Dendritic cell treated with granulocyte-macrophage colony-stimulating factor and Interleukin-4, amounts not matched to agents 40 ng/mL and 50 ng/mL, for 4 days (primary cell): Measurements from ENCODE around the gene TMEM125.

ENCODE experiments used
- H3K27ac Mint-ChIP-seq: one replicate; pipeline ENCODE4 v1.8.0; 2022; ENCODE audit warnings: mild to moderate bottlenecking, mixed read lengths
- H3K27me3 Mint-ChIP-seq: one replicate; pipeline ENCODE4 v1.8.0; 2022; ENCODE audit warnings: mild to moderate bottlenecking, mixed read lengths
- H3K36me3 Mint-ChIP-seq: one replicate; pipeline ENCODE4 v1.8.0; 2022; ENCODE audit warnings: low read depth, mixed read lengths
- H3K4me1 Mint-ChIP-seq: one replicate; pipeline ENCODE4 v1.8.0; 2022; ENCODE audit warnings: low read depth, mixed read lengths
- H3K4me3 Mint-ChIP-seq: one replicate; pipeline ENCODE4 v1.8.0; 2022; ENCODE audit warnings: mild to moderate bottlenecking, moderate library complexity, mixed read lengths
- H3K9me3 Mint-ChIP-seq: one replicate; pipeline ENCODE4 v1.8.0; 2022; ENCODE audit warnings: mixed read lengths
- intact Hi-C: fragments of 100-400 bp; cut with micrococcal nuclease; formaldehyde crosslinking; loops from one replicate; pipeline ENCODE4 v1.15.0; 2022

TMEM125 gene

DNA sequence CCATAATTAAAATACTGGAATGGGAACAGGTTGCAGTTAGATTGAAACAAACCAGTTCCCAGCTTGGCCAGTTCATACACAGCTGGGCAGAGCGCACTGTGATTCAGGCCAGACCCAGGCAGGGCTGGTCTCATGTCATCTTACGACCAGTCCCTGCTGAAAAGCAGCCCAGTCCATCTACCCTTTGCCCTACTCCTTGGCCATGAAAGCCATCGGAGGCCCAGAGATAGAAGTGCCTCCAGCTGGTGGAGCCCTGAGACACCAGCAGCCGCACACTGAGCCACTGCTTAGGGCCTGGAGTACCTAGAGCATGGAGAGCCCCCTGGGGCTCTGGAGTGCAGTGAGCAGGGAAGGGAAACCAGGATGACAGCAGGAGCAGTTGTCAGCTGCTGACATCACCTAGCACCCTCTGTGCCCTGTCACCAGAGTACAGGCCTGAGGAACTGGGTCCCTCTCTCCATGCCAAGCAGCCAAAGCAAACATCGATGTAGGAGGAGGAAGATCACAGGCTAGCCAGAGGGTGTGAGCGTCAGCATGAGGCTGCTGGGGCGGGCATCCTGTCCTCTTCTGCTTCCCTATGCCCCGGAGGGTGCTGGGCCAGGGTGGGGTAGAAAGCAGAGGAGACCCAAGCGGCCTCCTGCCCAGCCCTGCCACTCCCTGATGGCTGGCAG lies 34.2 kb upstream of the TMEM125 start:
- no peaks in the 10 kb centered on the region for H3K36me3 Mint-ChIP-seq
- no peaks in the 10 kb centered on the region for H3K9me3 Mint-ChIP-seq
- intact Hi-C loops, result loop anchor here (5.0 kb wide), 1 partner anchor 122 kb away; the partner anchor contains the start of gene CDC20
- H3K4me1 Mint-ChIP-seq, result peaks cover 25% of the 10 kb centered on the region
- no peak overlapping the region for H3K4me3 Mint-ChIP-seq
- H3K27me3 Mint-ChIP-seq, result no peaks in the 10 kb centered on the region
- peak overlapping the region; percentile 12 for H3K27ac Mint-ChIP-seq

DNA sequence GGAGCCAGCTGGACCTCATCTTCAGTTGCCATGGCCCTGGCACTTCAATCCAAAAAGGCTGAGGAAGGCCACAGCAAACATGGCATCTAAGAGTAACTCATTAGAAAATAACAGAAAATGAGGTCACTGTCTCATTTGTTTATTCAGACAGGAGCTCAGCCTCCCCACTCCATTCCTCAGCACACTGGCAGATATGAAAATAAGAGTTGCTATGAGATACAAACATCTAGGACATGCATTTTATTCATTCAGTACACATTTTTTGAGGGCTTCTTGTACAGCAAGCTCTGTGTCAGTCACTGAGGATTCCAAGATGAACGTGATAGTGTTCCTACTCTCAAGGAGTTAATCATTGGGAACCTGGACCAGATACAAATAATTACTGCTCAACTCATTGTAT lies 32.7 kb upstream of the TMEM125 start:
- H3K9me3 Mint-ChIP-seq, result no peaks in the 10 kb centered on the region
- intact Hi-C loops, result loop anchor here (5.0 kb wide), 1 partner anchor 120 kb away; the partner anchor contains the start of gene CDC20
- peaks cover 21% of the 10 kb centered on the region for H3K4me1 Mint-ChIP-seq
- H3K27ac Mint-ChIP-seq, result no peak overlapping the region
- H3K4me3 Mint-ChIP-seq, result no peak overlapping the region
- no peaks in the 10 kb centered on the region for H3K36me3 Mint-ChIP-seq
- no peaks in the 10 kb centered on the region for H3K27me3 Mint-ChIP-seq

DNA sequence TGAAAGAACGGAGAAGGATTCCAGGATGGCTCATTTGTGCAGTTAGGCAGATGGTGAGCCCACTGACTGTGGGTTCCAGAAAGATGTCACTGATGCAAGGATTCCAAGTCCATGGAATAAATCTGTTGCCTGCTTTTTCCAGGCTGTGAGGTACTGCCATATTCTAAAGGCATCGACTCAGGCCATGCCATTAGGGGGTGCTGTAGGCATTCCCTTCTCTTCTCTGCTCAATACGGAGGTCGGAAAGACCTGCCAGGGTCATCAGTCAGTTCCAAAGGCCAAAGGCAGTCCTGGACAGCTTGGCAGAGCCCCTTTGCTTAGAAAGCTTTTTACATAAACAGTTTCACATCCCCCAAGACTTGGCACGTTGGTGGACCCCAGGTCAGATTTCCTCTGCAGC lies 31.7 kb upstream of the TMEM125 start:
- H3K4me1 Mint-ChIP-seq, result peaks cover 16% of the 10 kb centered on the region
- H3K27ac Mint-ChIP-seq, result no peak overlapping the region
- no peaks in the 10 kb centered on the region for H3K27me3 Mint-ChIP-seq
- H3K4me3 Mint-ChIP-seq, result no peak overlapping the region
- no peaks in the 10 kb centered on the region for H3K36me3 Mint-ChIP-seq
- intact Hi-C loops, result loop anchor here (1.0 to 5.0 kb wide), 2 partner anchors 119 to 176 kb away; partner anchors contain the start of gene CDC20
- H3K9me3 Mint-ChIP-seq, result no peaks in the 10 kb centered on the region

DNA sequence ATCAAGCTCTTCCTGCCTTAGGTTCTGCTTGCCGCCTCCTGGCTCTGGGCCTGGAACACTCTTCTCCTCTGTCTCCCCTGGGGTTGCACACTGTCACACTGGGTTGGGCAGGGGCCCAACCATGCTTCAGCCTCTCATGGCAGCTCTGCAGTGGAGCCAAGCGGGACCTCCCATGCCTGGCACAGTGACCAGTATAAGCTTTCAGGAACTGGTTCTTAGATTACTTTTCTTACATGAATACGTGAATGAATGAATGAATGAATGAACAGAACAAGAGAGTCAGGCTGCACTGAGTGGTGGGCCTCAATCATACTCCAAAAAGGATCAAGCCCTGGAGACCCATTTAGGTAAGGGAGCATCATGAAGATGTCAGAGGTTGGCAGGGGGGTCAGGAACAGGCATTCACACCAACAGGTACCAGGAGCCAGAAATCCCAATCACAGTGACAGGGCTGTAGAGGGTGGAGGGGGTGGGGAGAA lies 30.8 kb upstream of the TMEM125 start:
- no peak overlapping the region for H3K4me3 Mint-ChIP-seq
- intact Hi-C loops, result loop anchor here (1.0 to 5.0 kb wide), 2 partner anchors 118 to 175 kb away; partner anchors contain the start of gene CDC20

DNA sequence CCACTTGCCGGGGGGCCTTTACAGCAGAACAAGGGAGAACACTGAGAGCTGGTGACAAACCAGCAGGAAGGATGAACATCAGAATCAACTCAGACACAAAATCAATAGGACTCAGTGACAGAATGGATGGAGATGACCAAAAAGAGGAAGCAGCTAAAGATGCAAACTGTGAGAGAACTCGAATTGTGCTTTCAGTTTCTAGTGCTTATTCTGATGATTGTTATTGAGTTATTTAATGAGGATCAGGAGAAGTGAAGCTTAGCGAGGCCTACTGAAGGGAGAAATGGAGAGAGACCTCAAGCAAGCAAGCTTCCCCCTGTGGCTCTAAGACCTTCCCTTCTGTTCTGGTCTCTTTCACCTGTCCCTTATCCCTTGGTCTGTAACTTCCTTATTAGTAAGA lies 30.3 kb upstream of the TMEM125 start:
- no peak overlapping the region for H3K4me3 Mint-ChIP-seq
- H3K27me3 Mint-ChIP-seq, result no peaks in the 10 kb centered on the region
- H3K36me3 Mint-ChIP-seq, result no peaks in the 10 kb centered on the region
- peak overlapping the region; percentile 16 for H3K27ac Mint-ChIP-seq
- no peaks in the 10 kb centered on the region for H3K9me3 Mint-ChIP-seq
- intact Hi-C loops, result loop anchor here (5.0 kb wide), 1 partner anchor 118 kb away; the partner anchor contains the start of gene CDC20
- H3K4me1 Mint-ChIP-seq, result peaks cover 16% of the 10 kb centered on the region

More for the DNA sequence above, 30.8 kb upstream of the TMEM125 start:
- Mint-ChIP-seq H3K27ac (peak overlapping the region; percentile 16), H3K27me3 (no peaks in the 10 kb centered on the region), H3K4me1 (peaks cover 16% of the 10 kb centered on the region), H3K9me3 (no peaks in the 10 kb centered on the region), H3K36me3 (no peaks in the 10 kb centered on the region)

DNA sequence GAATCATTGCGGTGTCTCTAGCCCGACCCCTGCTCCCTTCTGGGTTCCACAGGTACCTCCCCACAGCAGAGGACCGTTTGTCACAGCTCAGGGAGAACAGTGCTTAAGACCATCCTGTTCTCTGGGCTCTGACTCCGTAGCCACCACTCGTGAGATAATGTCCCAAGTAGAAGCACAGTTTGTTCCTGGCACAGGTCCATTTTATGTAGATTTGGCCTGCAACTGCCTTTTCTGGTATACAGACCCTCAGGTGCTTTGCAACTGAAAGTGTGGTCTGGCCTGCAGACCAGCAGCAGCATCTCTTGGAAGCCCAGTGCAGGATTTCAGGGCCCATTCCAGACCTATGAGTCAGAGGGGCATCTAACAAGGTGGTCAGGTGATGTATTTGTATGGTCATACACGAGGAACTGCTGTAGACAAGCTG lies 28.4 kb upstream of the TMEM125 start:
- intact Hi-C loops, result no loop called here
- H3K4me1 Mint-ChIP-seq, result peaks cover 10% of the 10 kb centered on the region
- H3K27ac Mint-ChIP-seq, result no peak overlapping the region
- no peak overlapping the region for H3K4me3 Mint-ChIP-seq
- H3K36me3 Mint-ChIP-seq, result no peaks in the 10 kb centered on the region
- no peaks in the 10 kb centered on the region for H3K9me3 Mint-ChIP-seq
- H3K27me3 Mint-ChIP-seq, result no peaks in the 10 kb centered on the region

DNA sequence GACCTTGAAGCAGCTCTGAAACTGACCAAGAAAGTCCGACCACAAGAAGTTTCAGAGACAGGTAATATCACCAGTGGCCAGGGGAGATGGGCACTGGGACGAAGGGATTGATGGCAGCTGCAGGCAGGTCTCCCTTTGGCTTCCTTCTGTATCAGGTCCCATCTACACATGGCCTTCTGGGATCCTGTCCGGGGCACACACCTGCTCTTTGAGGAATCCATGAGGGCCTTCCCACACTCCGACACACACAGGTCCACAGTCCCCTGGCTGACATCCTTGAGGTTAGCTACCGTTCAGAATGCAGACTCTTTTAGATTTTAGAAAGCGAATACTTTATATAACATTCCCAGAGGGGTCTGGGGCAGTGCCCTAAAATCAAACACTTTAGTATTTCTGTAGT lies 26.5 kb upstream of the TMEM125 start:
- Mint-ChIP-seq H3K27ac (no peak overlapping the region), H3K27me3 (no peaks in the 10 kb centered on the region), H3K9me3 (no peaks in the 10 kb centered on the region), H3K36me3 (no peaks in the 10 kb centered on the region), H3K4me1 (peaks cover 10% of the 10 kb centered on the region), H3K4me3 (no peak overlapping the region)
- intact Hi-C loops, result no loop called here

DNA sequence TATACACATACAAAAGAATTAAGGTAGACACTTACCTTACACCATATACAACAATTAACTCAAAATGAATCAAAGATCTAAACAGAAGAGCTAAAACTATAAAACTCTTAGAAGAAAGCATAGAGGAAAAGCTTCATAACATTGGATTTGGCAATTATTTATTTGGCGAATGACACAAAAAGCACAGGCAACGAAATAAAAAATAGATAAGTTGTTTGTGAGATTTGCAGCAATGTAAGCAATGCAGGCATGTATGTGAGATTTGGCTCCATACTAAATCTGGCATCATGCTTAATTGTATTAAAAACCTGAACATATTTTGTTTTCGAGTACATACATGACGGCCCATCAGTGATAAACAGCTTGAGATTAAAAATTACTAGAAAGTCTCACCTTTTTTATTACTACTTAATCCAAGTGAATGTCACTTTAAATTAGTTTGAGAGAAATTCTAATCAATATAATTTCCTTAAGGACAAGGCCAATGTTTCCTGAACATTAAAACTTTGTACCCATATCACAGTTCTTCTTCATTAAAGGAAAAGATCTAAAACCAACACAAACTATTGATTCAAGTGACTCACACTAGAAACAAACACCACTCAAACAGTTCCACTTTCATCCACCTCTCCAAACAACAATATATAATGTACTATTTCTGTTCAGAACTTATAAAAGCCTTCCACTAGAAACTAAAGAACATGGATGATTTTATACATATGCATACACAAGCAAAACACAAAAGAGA lies 23.1 kb upstream of the TMEM125 start:
- intact Hi-C loops, result no loop called here
- no peaks in the 10 kb centered on the region for H3K36me3 Mint-ChIP-seq
- peaks cover 9% of the 10 kb centered on the region for H3K9me3 Mint-ChIP-seq
- H3K27me3 Mint-ChIP-seq, result peaks cover 3% of the 10 kb centered on the region
- H3K27ac Mint-ChIP-seq, result no peak overlapping the region
- no peak overlapping the region for H3K4me3 Mint-ChIP-seq
- H3K4me1 Mint-ChIP-seq, result no peaks in the 10 kb centered on the region

DNA sequence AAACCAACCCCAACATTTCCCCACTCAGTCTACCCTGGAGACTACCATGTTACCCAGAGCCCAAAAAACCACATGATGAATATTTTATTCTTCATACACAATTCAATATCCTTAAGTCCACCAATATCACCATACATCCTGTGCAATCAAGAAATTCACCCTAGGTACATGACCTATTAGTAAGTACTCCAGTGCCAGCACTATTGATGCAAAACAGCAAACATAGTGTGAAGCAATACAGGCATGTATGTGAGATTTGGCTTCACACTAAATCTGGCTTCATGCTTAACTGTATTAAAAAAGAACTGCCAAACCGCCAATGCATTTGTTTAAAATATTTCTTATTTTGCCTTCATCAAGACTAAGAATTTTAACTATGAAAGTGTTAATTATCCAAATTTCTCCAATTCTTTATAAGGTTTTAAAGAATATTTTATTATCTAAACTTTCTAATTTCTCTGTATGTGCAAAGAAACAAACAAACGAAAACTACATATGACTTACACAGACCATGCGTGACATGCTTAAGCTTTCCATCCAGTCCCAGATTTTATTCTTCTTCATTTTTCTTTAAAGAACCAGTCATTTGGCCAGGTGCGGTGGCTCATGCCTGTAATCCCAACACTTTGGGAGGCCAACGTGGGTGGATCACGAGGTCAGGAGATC lies 22.4 kb upstream of the TMEM125 start:
- no peak overlapping the region for H3K27ac Mint-ChIP-seq
- H3K36me3 Mint-ChIP-seq, result no peaks in the 10 kb centered on the region
- H3K9me3 Mint-ChIP-seq, result peaks cover 9% of the 10 kb centered on the region

DNA sequence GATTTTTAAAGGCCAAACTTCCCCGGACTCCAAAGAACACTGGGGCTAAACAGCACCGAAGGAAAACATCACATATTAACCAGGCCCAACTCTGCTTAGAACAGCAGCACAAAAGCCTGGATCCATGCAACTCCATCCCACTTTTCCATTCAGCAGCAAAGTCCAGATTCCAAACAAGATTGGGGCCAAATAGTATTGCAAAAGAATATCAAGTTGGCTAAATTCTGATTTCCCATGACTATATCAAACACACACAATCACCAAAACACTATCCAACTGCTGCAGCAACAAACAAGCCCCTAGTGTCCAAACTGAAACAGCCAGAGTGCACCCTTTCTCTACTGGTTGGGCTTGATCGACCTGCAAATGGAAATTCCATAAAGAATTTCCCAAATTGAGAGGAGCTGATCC lies 19.4 kb upstream of the TMEM125 start:
- Mint-ChIP-seq H3K4me1 (no peaks in the 10 kb centered on the region), H3K36me3 (no peaks in the 10 kb centered on the region), H3K4me3 (no peak overlapping the region), H3K9me3 (peaks cover 9% of the 10 kb centered on the region), H3K27ac (no peak overlapping the region), H3K27me3 (peaks cover 4% of the 10 kb centered on the region)
- intact Hi-C loops, result no loop called here

More for the DNA sequence above, 22.4 kb upstream of the TMEM125 start:
- Mint-ChIP-seq H3K4me3 (no peak overlapping the region), H3K27me3 (peaks cover 3% of the 10 kb centered on the region), H3K4me1 (no peaks in the 10 kb centered on the region)
- intact Hi-C loops, result no loop called here

DNA sequence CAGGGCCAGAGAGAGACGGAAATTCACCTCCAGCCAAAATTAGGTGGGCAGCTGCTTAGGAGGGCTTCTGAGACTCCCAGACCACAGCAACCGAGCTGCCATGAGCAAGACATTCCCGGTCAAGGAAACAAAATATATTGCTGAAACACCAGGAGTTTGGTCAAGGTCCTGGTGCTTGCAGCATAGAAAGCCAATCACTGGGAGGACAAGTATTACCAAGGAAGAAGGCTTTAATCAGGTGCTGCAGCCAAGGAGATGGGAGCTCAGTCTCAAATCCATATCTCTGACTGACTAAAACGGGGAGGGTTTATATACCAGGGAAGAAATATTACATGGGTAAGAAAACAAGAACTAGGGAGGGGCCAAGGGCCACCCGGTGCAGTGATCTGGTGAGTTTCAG lies 18.8 kb upstream of the TMEM125 start:
- H3K9me3 Mint-ChIP-seq, result peaks cover 9% of the 10 kb centered on the region
- H3K4me3 Mint-ChIP-seq, result no peak overlapping the region
- H3K27me3 Mint-ChIP-seq, result peaks cover 4% of the 10 kb centered on the region

DNA sequence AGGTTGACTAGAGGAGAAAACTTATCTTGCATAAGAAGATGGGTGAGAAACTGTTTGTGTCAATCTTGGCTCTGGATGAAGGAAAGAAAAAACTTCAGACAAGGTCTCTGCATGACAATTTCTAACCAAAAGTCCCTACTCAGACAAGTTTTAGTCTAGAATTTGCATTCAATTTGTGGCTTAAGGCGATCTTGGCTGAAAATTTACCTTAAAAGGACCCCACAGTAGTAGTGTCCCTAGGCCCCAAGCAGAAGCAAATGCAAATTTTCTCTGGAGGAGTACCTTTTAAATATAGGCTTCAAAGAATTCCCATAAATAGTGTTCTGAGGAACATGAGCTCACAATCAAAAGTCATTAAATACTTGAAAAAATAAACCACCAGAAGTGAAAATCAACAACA lies 17.6 kb upstream of the TMEM125 start:
- Mint-ChIP-seq H3K36me3 (no peaks in the 10 kb centered on the region), H3K4me1 (no peaks in the 10 kb centered on the region), H3K9me3 (peaks cover 9% of the 10 kb centered on the region), H3K27me3 (peaks cover 4% of the 10 kb centered on the region), H3K27ac (no peak overlapping the region), H3K4me3 (no peak overlapping the region)
- intact Hi-C loops, result no loop called here

More for the DNA sequence above, 18.8 kb upstream of the TMEM125 start:
- intact Hi-C loops, result no loop called here
- no peaks in the 10 kb centered on the region for H3K4me1 Mint-ChIP-seq
- no peak overlapping the region for H3K27ac Mint-ChIP-seq
- no peaks in the 10 kb centered on the region for H3K36me3 Mint-ChIP-seq

DNA sequence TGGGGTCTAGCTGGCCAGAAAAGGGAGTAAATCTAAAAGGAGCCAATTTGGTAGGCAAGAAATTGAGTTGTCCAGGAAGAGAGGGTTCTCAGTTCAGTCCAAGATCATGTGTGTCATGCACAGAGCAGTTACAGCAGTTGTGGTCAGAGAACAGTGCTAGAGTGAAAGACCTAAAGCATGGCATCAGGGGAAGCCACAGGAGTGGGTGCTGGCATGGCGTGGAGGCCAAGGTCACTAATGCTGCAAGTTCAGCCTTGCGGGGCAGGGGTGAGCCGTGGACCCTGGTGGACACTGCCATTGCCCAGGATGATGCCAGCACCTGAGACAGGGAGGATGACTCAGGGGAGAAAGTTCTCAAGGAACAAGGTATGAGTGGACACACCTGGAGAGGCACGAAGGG lies 16.6 kb upstream of the TMEM125 start:
- H3K27ac Mint-ChIP-seq, result no peak overlapping the region
- peaks cover 14% of the 10 kb centered on the region for H3K9me3 Mint-ChIP-seq
- H3K27me3 Mint-ChIP-seq, result peaks cover 4% of the 10 kb centered on the region

DNA sequence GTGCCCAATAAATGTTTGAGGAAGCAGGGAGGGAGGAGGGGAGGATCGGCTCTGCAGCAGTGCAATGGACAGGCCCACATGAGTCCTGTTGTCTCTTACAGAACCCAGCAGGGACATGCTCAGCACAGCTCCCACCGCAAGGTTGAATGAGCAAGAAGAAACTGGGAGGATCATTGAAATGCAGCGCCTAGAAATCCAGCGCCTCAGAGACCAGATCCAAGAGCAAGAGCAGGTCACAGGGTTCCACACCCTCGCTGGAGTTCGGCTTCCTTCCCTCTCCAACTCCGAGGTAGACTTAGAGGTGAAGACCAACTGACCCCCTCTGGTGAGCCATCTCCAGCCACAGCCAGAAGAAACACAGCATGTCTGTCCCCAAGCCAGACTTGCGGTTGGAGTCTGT lies 15.9 kb upstream of the TMEM125 start:
- H3K9me3 Mint-ChIP-seq, result peaks cover 19% of the 10 kb centered on the region
- peaks cover 4% of the 10 kb centered on the region for H3K27me3 Mint-ChIP-seq
- H3K4me1 Mint-ChIP-seq, result no peaks in the 10 kb centered on the region
- no peaks in the 10 kb centered on the region for H3K36me3 Mint-ChIP-seq
- H3K4me3 Mint-ChIP-seq, result no peak overlapping the region
- intact Hi-C loops, result no loop called here
- H3K27ac Mint-ChIP-seq, result no peak overlapping the region

More for the DNA sequence above, 16.6 kb upstream of the TMEM125 start:
- H3K36me3 Mint-ChIP-seq, result no peaks in the 10 kb centered on the region
- no peak overlapping the region for H3K4me3 Mint-ChIP-seq
- no peaks in the 10 kb centered on the region for H3K4me1 Mint-ChIP-seq
- intact Hi-C loops, result no loop called here
